OCI-LY3 (cell line): ENCODE results near the gene CLIP2.

Source experiments
- EZH2phosphoT487 ChIP-seq: fragments of 200-600 bp; shearing (Covaris generic); IDR thresholded peaks from 2 replicates; pipeline ENCODE4 v1.6.1; 2018; ENCODE audit warnings: antibody characterized with exemption, mixed run types, low read depth
- TF ChIP-seq, protein P1 (sequence below): fragments of 200-600, 300-600 bp; sonication (generic); IDR thresholded peaks from 2 replicates; pipeline ENCODE4 v1.5.1; 2014; ENCODE audit warnings: antibody characterized with exemption, low read length, low read depth

DNA sequence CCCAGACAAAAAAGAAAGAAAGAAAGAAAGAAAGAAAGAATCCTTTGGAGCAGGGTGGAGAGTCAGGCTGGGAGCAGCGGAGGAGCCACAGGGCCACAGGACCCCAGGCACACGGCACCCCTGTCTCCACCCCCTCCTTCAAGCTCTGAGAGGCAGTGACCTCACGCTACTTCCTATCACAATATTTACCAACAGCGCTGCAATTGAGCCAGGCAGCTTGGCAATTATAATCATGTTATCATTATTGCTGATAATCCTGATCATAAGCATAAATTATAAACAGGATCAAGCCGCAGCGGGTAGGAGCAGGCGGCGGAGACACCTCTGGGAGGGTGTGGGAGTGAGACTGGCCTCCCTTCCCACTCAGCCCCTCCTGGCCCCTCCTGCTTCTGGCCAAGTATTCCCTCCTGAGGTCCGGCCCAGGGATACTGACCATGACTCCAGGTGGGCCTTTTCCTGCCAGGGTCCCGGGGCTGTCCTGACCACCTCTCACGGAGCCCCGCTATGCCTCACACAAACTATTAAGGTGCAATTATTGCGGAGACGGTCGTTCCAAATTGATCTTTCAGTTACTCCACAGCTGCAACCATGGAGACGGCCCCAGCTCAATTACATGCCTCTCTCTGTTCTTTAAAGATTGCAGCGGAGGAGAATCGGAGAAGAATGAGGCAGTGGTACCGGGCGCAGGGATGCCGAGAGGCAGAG, 154.5 kb downstream of the CLIP2 start:
- TF ChIP-seq, protein P1, sequence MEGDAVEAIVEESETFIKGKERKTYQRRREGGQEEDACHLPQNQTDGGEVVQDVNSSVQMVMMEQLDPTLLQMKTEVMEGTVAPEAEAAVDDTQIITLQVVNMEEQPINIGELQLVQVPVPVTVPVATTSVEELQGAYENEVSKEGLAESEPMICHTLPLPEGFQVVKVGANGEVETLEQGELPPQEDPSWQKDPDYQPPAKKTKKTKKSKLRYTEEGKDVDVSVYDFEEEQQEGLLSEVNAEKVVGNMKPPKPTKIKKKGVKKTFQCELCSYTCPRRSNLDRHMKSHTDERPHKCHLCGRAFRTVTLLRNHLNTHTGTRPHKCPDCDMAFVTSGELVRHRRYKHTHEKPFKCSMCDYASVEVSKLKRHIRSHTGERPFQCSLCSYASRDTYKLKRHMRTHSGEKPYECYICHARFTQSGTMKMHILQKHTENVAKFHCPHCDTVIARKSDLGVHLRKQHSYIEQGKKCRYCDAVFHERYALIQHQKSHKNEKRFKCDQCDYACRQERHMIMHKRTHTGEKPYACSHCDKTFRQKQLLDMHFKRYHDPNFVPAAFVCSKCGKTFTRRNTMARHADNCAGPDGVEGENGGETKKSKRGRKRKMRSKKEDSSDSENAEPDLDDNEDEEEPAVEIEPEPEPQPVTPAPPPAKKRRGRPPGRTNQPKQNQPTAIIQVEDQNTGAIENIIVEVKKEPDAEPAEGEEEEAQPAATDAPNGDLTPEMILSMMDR, result no peak
- no peak for TF ChIP-seq EZH2phosphoT487
